Naive thymus-derived CD8-positive, alpha-beta T cell (primary cell): ENCODE data around the gene PLXNB2. TPM values are rescaled to one million over a fixed set of nuclear protein-coding genes. Genes with fewer than 3 reads are reported as not detected.
A peak's percentile ranks its signal among the peaks of the same experiment; 100 is the strongest.
"Not testable (repeated sequence)": the region's sequence is repeated elsewhere in the genome, so short reads cannot be mapped to it uniquely, and the experiment has no call there.

Source experiments
- ATAC-seq, 2 donors: fragments of 150-1000 bp; cut with Tn5 transposase in 1 of 2; sonication (Bioruptor Pico), chemical (Tn5 transposase) in 1 of 2; 1 replicate in 1 of 2; 2 replicates in 1 of 2; pipeline ENCODE4 v1.10.0; 2021; ENCODE audit warnings: mild to moderate bottlenecking in 2 of 2, moderate library complexity in 2 of 2
- POLR2A ChIA-PET: fragments of 350-600 bp; sonication (Branson Sonifier 250); formaldehyde crosslinking; loops from one replicate; lab custom pipeline; 2021; ENCODE audit warnings: antibody characterized with exemption; lab: Charles Lee
- DNase-seq, 10 donors: peaks; one replicate each; pipeline versions ENCODE4 v3.0.0 to v3.0.0-alpha.2; 2020 to 2022
- H3K27ac Mint-ChIP-seq, 10 donors: one replicate each; pipeline ENCODE4 v1.8.0; 2020 to 2022; ENCODE audit warnings: mild to moderate bottlenecking in 10 of 10, mixed read lengths in 10 of 10, moderate library complexity in 4 of 10, inconsistent platforms in 1 of 10
- H3K27me3 Mint-ChIP-seq, 5 donors: one replicate each; pipeline ENCODE4 v1.8.0; 2021 to 2022; ENCODE audit warnings: mixed read lengths in 5 of 5
- H3K36me3 Mint-ChIP-seq, 3 donors: one replicate each; pipeline ENCODE4 v1.8.0; 2020 to 2022; ENCODE audit warnings: mixed read lengths in 3 of 3, mild to moderate bottlenecking in 2 of 3, inconsistent platforms in 1 of 3
- H3K4me1 Mint-ChIP-seq, 4 donors: one replicate each; pipeline ENCODE4 v1.8.0; 2021 to 2022; ENCODE audit warnings: mixed read lengths in 4 of 4
- H3K4me3 Mint-ChIP-seq, 10 donors: one replicate each; pipeline ENCODE4 v1.8.0; 2020 to 2022; ENCODE audit warnings: mild to moderate bottlenecking in 10 of 10, mixed read lengths in 10 of 10, moderate library complexity in 6 of 10, inconsistent platforms in 1 of 10
- H3K9me3 Mint-ChIP-seq, 9 donors: one replicate each; pipeline ENCODE4 v1.8.0; 2020 to 2022; ENCODE audit warnings: mixed read lengths in 9 of 9, mild to moderate bottlenecking in 3 of 9, inconsistent platforms in 1 of 9, moderate library complexity in 1 of 9
- polyA plus RNA-seq, 3 donors: library from polyadenylated mRNA; unstranded; fragments of 300-500 nt; fragmentation: Illumina TruSeq; gene quantifications; one replicate each; pipeline ENCODE4 v1.2.3, GENCODE V29; 2021
- total RNA-seq, 8 experiments: library from RNA in 2 of 8; stranded (reverse) in 2 of 8; gene quantifications; one replicate each; pipeline ENCODE4 v1.2.3 and lab custom pipeline; 2021 to 2026

Gene PLXNB2
- total and polyA plus RNA-seq, 5 experiments from 2014 or later, result 0.72 to 16.7 (median 4.1) TPM

DNA sequence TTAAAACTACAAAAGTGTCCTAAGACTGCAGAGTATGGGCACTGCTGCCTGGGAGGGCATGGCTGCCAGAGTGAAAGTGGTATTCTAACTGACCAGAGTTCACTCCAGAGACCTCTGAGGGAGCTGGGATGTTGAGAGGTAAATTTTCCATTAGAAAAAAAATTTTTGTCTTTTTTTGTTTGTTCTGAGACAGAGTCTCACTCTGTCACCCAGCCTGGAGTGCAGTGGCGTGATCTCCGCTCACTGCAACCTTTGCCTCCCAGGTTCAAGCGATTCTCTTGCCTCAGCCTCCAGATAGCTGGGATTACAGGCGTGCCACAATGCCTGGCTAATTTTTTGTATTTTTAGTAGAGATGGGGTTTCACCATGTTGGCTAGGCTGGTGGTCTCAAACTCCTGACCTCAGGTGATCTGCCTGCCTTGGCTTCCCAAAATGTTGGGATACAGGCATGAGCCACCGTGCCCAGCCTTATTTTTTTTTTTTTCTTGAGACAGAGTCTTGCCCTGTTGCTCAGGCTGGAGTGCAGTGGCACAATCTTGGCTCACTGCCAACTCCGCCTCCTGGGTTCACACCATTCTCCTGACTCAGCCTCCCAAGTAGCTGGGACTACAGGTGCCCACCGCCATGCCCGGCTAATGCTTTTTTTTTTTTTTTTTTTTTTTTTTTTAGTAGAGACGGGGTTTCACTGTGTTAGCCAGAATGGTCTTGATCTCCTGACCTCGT lies 15.1 kb upstream of the PLXNB2 start:
- not testable (repeated sequence) for H3K9me3 Mint-ChIP-seq, ATAC-seq, H3K27me3 Mint-ChIP-seq, H3K4me3 Mint-ChIP-seq, H3K36me3 Mint-ChIP-seq, DNase-seq, H3K27ac Mint-ChIP-seq
- peaks cover 6 to 12% (median 9%) of the 10 kb centered on the region in 4 donors for H3K4me1 Mint-ChIP-seq
- POLR2A ChIA-PET, result interaction anchor here (0.7 kb wide), 2 partner anchors 49 to 295 kb away, joined by 3 to 5 read pairs; no protein-coding TSS in a partner anchor

DNA sequence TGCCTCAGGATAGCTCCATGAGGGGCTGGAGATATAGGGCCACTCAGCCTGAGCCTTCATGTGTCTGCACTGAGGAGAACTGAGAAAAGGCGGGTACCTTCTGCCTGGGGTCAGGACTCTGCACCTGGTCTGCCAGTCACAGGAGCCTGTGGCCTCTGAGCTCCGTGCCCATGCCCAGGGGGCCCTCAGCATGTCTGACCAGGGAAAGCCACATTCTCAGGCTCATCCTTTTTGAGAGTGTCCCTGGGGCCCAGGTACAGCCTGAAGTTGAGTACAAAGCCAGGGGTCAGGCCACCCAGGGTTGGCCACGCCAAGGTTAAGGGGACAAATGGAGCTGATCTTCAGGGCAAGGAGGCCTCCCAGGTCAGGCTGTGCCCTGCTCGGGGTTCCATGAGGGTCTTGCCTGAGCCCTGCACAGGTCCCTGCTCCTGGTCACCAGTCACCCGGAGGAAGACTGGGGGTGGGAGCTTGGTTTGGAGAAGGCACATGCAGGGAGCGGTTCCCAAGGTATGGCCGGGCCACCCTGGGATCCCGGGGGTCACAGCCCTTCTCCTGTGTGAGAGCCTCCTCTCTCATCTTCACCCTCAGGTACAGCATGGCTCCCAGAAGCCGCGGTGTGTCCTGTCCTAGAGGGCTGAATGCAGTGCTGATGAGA lies 13.4 kb upstream of the PLXNB2 start:
- no peak overlapping the region for H3K4me3 Mint-ChIP-seq
- H3K36me3 Mint-ChIP-seq, result no peaks in the 10 kb centered on the region
- DNase-seq (peak in 1 of 10 donors; percentile 16), ATAC-seq (no peak)
- H3K27ac Mint-ChIP-seq, result no peak overlapping the region
- H3K4me1 Mint-ChIP-seq, result peaks cover 1 to 3% (median 2%) of the 10 kb centered on the region in 4 donors
- no peaks in the 10 kb centered on the region for H3K9me3 Mint-ChIP-seq
- POLR2A ChIA-PET, result interaction anchor here (0.6 kb wide), 1 partner anchor 147 kb away, joined by 3 read pairs; no protein-coding TSS in a partner anchor
- H3K27me3 Mint-ChIP-seq, result peaks cover 0 to 3% (median 0%) of the 10 kb centered on the region in 5 donors

DNA sequence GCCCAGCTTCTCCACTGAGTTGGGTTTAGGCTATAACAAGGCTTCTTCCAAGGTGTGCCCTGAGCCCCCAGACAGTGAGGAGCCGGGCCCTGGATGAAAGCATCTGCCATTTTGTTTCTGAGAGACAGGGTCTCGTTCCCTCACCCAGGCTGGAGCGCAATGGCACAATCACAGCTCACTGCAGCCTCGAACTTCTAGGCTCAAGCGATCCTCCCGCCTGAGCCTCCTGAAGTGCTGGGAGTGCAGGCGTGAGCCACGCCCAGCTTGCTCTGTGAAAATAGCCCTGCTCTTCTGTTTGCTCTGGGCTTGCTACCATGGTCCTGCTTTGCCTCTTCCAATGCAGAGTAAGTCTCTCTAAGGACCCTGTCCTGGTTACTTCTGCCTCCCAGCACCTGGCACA lies 12.7 kb upstream of the PLXNB2 start:
- DNase-seq (no peak), ATAC-seq (no peak)
- H3K4me1 Mint-ChIP-seq, result peaks cover 5 to 6% (median 5%) of the 10 kb centered on the region in 4 donors
- H3K27me3 Mint-ChIP-seq, result peaks cover 0 to 3% (median 0%) of the 10 kb centered on the region in 5 donors
- H3K4me3 Mint-ChIP-seq, result no peak overlapping the region
- peak overlapping the region in 1 of 10 donors; percentile 65 for H3K27ac Mint-ChIP-seq
- H3K36me3 Mint-ChIP-seq, result no peaks in the 10 kb centered on the region
- H3K9me3 Mint-ChIP-seq, result no peaks in the 10 kb centered on the region
- POLR2A ChIA-PET, result no interaction called here

DNA sequence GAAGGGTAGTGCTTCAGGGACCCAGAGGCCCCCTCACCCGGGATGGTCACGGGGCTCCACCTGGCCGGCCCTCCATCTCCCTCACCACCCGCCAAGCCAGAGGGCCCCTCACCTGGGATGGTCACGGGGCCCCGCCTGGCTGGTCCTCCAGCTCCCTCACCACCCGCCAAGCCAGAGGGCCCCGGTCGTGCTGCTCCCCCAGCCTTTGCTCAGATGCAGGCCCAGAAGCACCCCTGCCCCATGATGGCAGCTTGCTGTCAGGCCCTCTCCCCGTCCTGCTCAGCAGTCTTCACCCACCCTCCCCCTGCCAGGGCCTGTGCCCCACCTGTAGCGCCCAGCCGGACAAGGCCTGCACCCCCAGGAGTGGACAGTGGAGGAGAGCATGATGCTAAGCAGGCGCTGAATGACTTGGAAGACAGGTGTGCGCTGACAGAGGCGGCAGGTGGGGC lies 12.1 kb upstream of the PLXNB2 start:
- no peak overlapping the region for H3K27ac Mint-ChIP-seq
- H3K9me3 Mint-ChIP-seq, result no peaks in the 10 kb centered on the region
- POLR2A ChIA-PET, result no interaction called here
- H3K4me1 Mint-ChIP-seq, result peaks cover 5 to 11% (median 10%) of the 10 kb centered on the region in 4 donors
- no peak for DNase-seq
- no peaks in the 10 kb centered on the region for H3K36me3 Mint-ChIP-seq
- H3K27me3 Mint-ChIP-seq, result no peaks in the 10 kb centered on the region
- no peak overlapping the region for H3K4me3 Mint-ChIP-seq
- no peak for ATAC-seq

DNA sequence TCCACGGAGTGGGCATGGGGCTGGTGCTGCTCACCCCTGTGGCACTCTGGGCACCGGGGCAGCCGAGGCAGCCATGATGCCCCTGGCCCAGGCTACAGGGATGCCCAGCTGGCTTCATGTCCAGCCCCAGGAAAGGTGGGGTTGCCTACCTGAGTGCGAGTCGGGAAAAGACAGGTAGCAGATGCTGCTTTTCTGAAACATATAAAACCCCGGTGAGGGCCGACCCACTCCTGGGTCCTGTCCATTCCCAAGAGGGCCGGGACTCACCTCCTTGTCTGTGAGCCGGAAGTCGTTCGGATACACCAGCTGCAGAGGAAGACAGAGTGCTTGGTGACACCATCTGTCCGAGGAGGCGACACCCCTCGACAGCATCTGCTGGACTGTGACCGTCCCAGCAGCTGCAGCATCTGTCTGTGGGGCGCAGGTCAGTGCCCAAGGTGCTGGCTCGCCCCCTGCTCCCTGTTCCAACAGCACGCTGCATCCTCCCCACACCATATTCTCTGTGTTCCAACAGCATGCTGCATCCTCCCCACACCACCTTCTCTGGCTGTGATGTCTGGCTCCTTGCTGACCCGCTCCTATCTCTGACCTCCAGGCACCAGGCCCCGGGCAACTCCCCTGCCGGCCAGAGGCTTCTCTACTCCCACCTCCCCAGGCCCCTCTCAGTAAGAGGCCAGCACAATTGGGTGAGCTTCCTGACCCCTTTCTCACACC lies 11.4 kb upstream of the PLXNB2 start:
- H3K4me3 Mint-ChIP-seq, result no peak overlapping the region
- no peaks in the 10 kb centered on the region for H3K36me3 Mint-ChIP-seq
- POLR2A ChIA-PET, result no interaction called here

DNA sequence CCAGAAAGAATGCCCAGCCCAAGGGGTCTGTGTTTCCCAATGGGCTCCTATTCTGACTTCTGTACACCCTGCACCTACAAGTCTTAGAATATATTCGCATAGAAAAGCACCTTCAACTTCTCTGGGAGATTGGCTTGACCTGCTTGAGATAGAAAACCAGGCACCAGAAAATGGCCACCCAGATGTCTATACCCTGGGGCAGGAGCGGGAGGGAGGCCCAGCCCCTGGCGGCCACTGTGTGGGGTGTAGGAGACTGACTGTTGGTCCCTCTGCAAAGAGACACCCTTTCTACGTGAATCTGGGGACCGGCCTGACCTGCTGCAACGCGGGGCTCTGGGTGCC lies 10.9 kb upstream of the PLXNB2 start:
- Mint-ChIP-seq H3K9me3 (no peaks in the 10 kb centered on the region), H3K36me3 (no peaks in the 10 kb centered on the region), H3K4me3 (no peak overlapping the region), H3K27ac (no peak overlapping the region), H3K27me3 (no peaks in the 10 kb centered on the region), H3K4me1 (peaks cover 13 to 22% (median 20%) of the 10 kb centered on the region in 4 donors)
- DNase-seq (no peak), ATAC-seq (no peak)
- POLR2A ChIA-PET, result interaction anchor here (1.1 kb wide), 1 partner anchor 25 kb away, joined by 3 read pairs; no protein-coding TSS in a partner anchor

More for the DNA sequence above, 11.4 kb upstream of the PLXNB2 start:
- Mint-ChIP-seq H3K9me3 (no peaks in the 10 kb centered on the region), H3K27ac (peak overlapping the region in 1 of 10 donors; percentile 27), H3K4me1 (peaks cover 10 to 18% (median 16%) of the 10 kb centered on the region in 4 donors), H3K27me3 (no peaks in the 10 kb centered on the region)
- DNase-seq (peak in 1 of 10 donors; percentile 40), ATAC-seq (no peak)

DNA sequence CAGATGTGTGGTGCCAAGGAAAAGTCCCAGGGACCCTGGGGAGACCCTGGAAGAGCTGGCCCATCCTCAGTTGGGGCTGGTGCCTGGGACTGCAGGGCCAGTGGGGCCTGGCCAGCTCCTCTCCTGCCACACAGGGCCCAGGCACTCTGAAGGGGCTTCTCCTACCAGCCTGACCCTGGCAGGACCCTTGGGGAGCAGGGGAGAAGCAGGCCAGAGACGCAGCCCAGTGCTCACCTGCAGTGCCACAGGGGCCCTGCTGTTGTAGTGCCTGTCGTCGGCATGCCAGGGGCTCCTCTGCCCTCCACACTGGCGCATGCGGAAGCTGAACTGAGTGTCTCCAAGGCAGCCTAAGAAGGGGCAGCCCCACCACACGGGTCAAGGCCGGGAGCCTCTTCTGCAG lies 10.2 kb upstream of the PLXNB2 start:
- no peaks in the 10 kb centered on the region for H3K9me3 Mint-ChIP-seq
- H3K4me1 Mint-ChIP-seq, result peaks cover 13 to 22% (median 20%) of the 10 kb centered on the region in 4 donors
- no peak overlapping the region for H3K4me3 Mint-ChIP-seq
- DNase-seq (peak in 1 of 10 donors; percentile 13), ATAC-seq (no peak)
- H3K36me3 Mint-ChIP-seq, result no peaks in the 10 kb centered on the region
- no peak overlapping the region for H3K27ac Mint-ChIP-seq
- POLR2A ChIA-PET, result interaction anchor here (1.1 kb wide), 1 partner anchor 25 kb away, joined by 3 read pairs; no protein-coding TSS in a partner anchor
- H3K27me3 Mint-ChIP-seq, result no peaks in the 10 kb centered on the region

DNA sequence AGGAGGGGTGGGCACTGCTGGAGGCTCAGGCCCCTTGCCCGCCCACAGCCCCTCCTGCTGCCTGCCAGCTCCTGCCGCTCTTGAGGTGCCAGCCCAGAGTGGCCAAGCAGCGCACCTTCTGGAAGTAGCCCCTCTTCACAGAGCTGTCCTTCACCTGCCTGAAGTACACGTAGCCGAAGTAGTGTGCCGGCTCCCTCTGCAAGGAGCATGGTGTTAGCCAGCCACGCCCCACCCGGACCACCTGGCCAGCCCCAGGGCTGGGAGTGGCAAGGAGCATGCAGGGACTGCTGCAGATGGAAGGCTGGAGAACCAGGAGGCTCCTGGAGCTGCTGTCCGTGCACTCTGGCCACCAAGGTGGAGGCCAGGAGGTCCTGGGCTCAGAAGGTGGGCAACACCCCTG lies 9.7 kb upstream of the PLXNB2 start:
- Mint-ChIP-seq H3K27ac (no peak overlapping the region), H3K36me3 (no peaks in the 10 kb centered on the region), H3K9me3 (no peaks in the 10 kb centered on the region), H3K4me1 (peaks cover 13 to 22% (median 20%) of the 10 kb centered on the region in 4 donors), H3K4me3 (no peak overlapping the region), H3K27me3 (no peaks in the 10 kb centered on the region)
- DNase-seq (peak in 1 of 10 donors; percentile 47), ATAC-seq (no peak)
- POLR2A ChIA-PET, result interaction anchor here (1.1 to 4.3 kb wide), 2 partner anchors 23 to 24 kb away, joined by 3 to 19 read pairs; no protein-coding TSS in a partner anchor

DNA sequence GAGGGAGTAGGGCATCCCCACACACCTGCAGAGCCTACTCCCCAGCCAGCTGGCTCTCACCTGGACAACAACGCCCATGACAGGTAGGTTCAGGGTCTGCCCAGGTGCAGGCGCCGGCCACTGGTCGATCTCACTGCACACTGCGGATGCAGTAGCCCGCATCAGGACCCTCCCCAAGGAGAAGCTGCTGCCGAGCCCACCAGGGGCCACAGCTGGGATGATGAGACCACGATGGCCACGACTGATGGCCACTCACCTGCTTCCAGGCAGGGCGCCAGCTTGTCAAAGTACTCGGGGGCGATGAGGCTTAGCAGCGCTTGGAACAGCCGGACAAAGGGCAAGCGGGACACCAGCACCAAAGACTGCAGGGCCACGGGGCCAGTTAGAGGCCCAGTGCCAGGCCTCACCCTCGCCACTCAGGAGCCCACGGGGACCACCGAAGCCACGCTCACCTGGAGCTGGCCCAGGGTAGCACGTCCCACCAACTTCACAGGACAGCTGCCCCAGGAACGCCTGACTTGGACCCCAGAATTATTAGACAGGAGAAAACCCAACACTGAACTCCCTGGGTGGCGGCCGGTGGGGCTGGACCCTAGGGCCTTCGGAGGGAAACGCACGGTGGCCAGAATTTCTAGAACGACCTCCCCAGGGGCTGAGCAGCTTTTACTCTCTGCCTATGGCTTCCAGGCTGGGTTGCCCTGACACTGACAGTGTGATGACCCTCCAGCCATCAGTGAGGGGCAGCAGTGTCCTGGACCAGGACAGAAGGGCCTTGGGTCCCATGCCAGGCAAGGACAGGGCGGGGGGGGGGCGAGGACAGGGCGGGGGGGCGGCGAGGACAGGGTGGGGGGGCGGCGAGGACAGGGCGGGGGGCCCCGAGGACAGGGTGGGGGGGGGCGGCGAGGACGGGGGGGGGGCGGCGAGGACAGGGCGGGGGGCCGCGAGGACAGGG lies 8.9 kb upstream of the PLXNB2 start:
- Mint-ChIP-seq H3K27ac (peak overlapping the region in 3 of 10 donors; percentile 7 to 21 (median 17)), H3K4me1 (peaks cover 13 to 22% (median 20%) of the 10 kb centered on the region in 4 donors), H3K27me3 (no peaks in the 10 kb centered on the region), H3K36me3 (no peaks in the 10 kb centered on the region), H3K9me3 (no peaks in the 10 kb centered on the region), H3K4me3 (no peak overlapping the region)
- ATAC-seq, result no peak
- DNase-seq, result peak in 1 of 10 donors; percentile 58
- POLR2A ChIA-PET, result interaction anchor here (0.7 to 4.3 kb wide), 3 partner anchors 12 to 41 kb away, joined by 3 to 19 read pairs (median 3); no protein-coding TSS in a partner anchor

DNA sequence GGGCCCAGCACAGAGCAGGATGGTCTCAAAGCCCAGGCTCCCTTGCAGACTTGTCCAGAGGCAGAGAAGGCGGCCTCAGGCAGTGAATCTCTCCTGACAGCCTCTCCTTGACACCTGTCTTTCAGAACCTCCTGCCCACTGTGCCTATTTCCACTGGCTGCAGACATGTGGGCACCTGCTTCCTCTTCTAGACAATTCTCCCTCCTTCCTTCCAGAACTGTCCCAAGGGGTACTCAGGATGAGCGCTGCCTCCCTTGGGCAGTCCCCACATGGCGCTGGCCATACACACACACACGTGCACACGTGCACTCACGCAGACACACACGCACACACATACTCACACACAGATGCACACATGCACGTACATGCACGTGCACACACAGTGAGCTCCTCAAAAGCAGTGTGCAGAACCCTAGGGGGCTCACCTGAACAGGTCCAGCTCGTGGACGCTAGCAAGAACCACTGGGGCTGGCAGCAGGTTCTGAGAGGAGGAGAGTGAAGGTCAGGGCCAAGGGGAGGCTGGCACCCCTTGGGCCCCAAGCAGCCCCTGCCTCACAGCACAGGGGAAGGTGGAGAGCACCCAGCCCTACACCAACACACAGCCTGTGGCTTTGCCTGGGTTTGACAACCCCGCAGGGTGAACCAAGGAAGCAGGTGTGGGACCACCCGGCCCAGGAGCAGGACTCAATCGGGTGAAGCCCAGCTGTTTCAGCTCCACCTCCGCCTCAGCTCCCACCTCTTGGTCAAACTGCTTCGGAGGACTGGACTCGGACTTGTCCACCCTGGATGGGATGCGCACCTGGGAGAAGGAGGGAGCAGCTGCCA lies 8.1 kb upstream of the PLXNB2 start:
- Mint-ChIP-seq H3K36me3 (no peaks in the 10 kb centered on the region), H3K9me3 (no peaks in the 10 kb centered on the region), H3K4me1 (peaks cover 13 to 22% (median 20%) of the 10 kb centered on the region in 4 donors), H3K27me3 (no peaks in the 10 kb centered on the region), H3K27ac (peak overlapping the region; percentile 37 to 95 (median 84)), H3K4me3 (peak overlapping the region; percentile 31 to 99 (median 74))
- POLR2A ChIA-PET, result interaction anchor here (0.7 to 4.3 kb wide), 7 partner anchors 10 to 192 kb away, joined by 3 to 19 read pairs (median 4); partner anchors contain the start of genes DENND6B, LMF2, NCAPH2 and TUBGCP6
- DNase-seq (peak in 1 of 10 donors; percentile 44), ATAC-seq (no peak)
